Smooth muscle cell (in vitro differentiated cells): ENCODE measurements around the gene ZNF792. TPM values are rescaled to one million over a fixed set of nuclear protein-coding genes. Genes with fewer than 3 reads are reported as not detected.

Experiments used
- DNase-seq: peaks from one replicate; lab custom pipeline; 2025; ENCODE audit not compliant: unreplicated experiment; lab: John Stamatoyannopoulos, UW
- H2AFZ ChIP-seq: fragments of 200-600 bp; sonication (generic); 2 replicates; pipeline ENCODE4 v1.6.0; 2016; ENCODE audit warnings: antibody characterized with exemption, low read depth, mild to moderate bottlenecking
- H3F3A ChIP-seq: fragments of 200-600 bp; sonication (generic); 2 replicates; pipeline ENCODE4 v1.6.0; 2017; ENCODE audit warnings: antibody characterized with exemption, low read depth
- H3K27ac ChIP-seq: fragments of 200-600 bp; sonication (generic); 2 replicates; pipeline ENCODE4 v1.5.1; 2016; ENCODE audit warnings: low read depth, mild to moderate bottlenecking
- H3K27me3 ChIP-seq: fragments of 200-600 bp; sonication (generic); 2 replicates; pipeline ENCODE4 v1.6.1; 2016; ENCODE audit warnings: low read depth, mild to moderate bottlenecking
- H3K36me3 ChIP-seq: fragments of 200-600 bp; sonication (generic); 2 replicates; pipeline ENCODE4 v1.5.1; 2016; ENCODE audit warnings: low read depth
- H3K4me1 ChIP-seq: fragments of 200-600 bp; sonication (generic); 2 replicates; pipeline ENCODE4 v1.5.1; 2016; ENCODE audit warnings: low read depth
- H3K4me2 ChIP-seq: fragments of 200-600 bp; sonication (generic); 2 replicates; pipeline ENCODE4 v1.6.0; 2016; ENCODE audit warnings: mild to moderate bottlenecking
- H3K4me3 ChIP-seq: fragments of 200-600 bp; sonication (generic); 2 replicates; pipeline ENCODE4 v1.5.1; 2016; ENCODE audit warnings: mild to moderate bottlenecking
- H3K79me2 ChIP-seq: fragments of 200-600 bp; sonication (generic); 2 replicates; pipeline ENCODE4 v1.6.0; 2016; ENCODE audit warnings: low read depth, mild to moderate bottlenecking
- H3K9ac ChIP-seq: fragments of 200-600 bp; sonication (generic); 2 replicates; pipeline ENCODE4 v1.6.0; 2016; ENCODE audit warnings: low read depth
- H3K9me3 ChIP-seq: fragments of 200-600 bp; sonication (generic); replicated peaks from 2 replicates; pipeline ENCODE4 v1.5.1; 2016; ENCODE audit warnings: low read depth
- H4K20me1 ChIP-seq: fragments of 200-600 bp; sonication (generic); 2 replicates; pipeline ENCODE4 v1.6.0; 2016; ENCODE audit warnings: low read depth
- CTCF ChIP-seq: fragments of 200-600 bp; sonication (generic); IDR thresholded peaks from 2 replicates; pipeline ENCODE4 v1.5.1; 2017; ENCODE audit warnings: borderline replicate concordance, mild to moderate bottlenecking, antibody characterized with exemption; ENCODE audit not compliant: insufficient read depth, poor library complexity, severe bottlenecking
- WGBS: methylation state at CpG from one replicate; pipeline ENCODE4 v1.1.7; 2016; ENCODE audit warnings: low lambda C conversion rate; 5-methylcytosine and 5-hydroxymethylcytosine counted together
- polyA plus RNA-seq: library from polyadenylated mRNA; unstranded; fragments of >200 nt; fragmentation: Nextera tagmentation; extraction: Ambion mirVana; gene quantifications from 2 replicates; pipeline ENCODE4 v1.2.1, GENCODE V29; 2016
- total RNA-seq: library from RNA; depleted of rRNA; stranded (reverse); fragments of >200 nt; gene quantifications from 2 replicates; pipeline ENCODE4 v1.2.3, GENCODE V29; 2014

Gene ZNF792
- total and polyA plus RNA-seq, 2 experiments from 2014 or later: 2.8 to 7.1 TPM

GRCh38 chr19:34962687-34963572 is 1.1 kb downstream of the ZNF792 start:
- Histone ChIP-seq H3K4me1 (peaks cover 4% of the 10 kb centered on the region), H2AFZ (peak overlapping the region; percentile 98), H3K4me2 (peak overlapping the region; percentile 99), H3K79me2 (peaks cover 16% of the 10 kb centered on the region), H3K9me3 (peaks cover 16% of the 10 kb centered on the region), H4K20me1 (peaks cover 4% of the 10 kb centered on the region), H3K36me3 (peaks cover 16% of the 10 kb centered on the region), H3K27ac (no peak overlapping the region), H3F3A (no peaks in the 10 kb centered on the region), H3K4me3 (peak overlapping the region; percentile 96), H3K9ac (peak overlapping the region; percentile 64), H3K27me3 (no peaks in the 10 kb centered on the region)
- WGBS: 45% methylated on average over 14 of the region's 14 CpGs
- no peak for DNase-seq
- TF ChIP-seq CTCF: no peak

DNA sequence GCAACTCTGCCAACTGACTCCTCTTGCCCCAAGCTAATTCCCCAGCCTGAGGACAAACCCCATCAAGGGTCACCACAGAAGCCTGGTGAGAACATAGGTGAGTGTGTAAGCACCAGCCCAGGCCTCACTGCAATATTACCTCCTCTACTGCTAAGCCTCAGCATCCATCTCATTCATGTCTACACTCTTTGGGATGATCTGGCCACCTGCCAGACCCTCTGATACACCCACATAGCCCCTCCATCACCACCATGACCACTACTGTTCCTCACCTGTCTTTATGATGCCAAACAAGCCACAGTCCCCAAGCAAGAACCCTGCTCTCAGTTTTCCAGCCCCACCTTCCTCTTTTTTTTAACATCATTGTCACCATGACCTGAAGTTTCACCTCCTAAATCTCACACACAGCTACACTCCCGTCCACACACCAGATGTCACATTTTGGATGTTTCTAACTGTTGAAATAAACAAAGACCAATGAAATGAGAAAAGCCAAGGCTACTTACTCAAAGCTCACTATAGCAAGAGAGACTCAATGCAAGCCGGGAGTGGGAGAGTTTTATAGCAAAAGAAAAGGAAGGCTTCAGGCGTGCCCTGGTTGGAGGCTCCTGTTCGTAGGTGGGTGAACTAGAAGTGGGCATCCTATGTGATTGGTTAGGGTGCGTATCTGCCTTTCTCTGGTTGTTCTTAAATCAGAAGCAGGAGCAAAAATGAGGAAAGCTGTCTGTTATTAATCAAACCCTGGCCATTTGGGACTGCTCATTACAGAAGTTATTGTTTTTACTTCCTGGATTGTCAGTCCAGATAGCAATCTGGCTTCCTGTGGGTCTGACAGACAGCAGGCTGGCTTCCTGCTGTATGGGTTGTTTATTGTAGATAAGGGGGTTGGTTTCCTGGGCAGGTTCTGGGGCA is 2.0 kb downstream of the ZNF792 start:
- Histone ChIP-seq H3K9me3 (peaks cover 25% of the 10 kb centered on the region), H3K36me3 (peaks cover 25% of the 10 kb centered on the region), H3K9ac (no peak overlapping the region), H2AFZ (no peak overlapping the region), H4K20me1 (peaks cover 4% of the 10 kb centered on the region), H3K4me1 (peaks cover 4% of the 10 kb centered on the region), H3K27me3 (no peaks in the 10 kb centered on the region), H3K27ac (no peak overlapping the region), H3K79me2 (peaks cover 16% of the 10 kb centered on the region), H3K4me2 (peak overlapping the region; percentile 99), H3K4me3 (peak overlapping the region; percentile 96), H3F3A (no peaks in the 10 kb centered on the region)
- 90% methylated on average over 5 of the region's 5 CpGs for WGBS
- no peak for DNase-seq
- no peak for TF ChIP-seq CTCF

DNA sequence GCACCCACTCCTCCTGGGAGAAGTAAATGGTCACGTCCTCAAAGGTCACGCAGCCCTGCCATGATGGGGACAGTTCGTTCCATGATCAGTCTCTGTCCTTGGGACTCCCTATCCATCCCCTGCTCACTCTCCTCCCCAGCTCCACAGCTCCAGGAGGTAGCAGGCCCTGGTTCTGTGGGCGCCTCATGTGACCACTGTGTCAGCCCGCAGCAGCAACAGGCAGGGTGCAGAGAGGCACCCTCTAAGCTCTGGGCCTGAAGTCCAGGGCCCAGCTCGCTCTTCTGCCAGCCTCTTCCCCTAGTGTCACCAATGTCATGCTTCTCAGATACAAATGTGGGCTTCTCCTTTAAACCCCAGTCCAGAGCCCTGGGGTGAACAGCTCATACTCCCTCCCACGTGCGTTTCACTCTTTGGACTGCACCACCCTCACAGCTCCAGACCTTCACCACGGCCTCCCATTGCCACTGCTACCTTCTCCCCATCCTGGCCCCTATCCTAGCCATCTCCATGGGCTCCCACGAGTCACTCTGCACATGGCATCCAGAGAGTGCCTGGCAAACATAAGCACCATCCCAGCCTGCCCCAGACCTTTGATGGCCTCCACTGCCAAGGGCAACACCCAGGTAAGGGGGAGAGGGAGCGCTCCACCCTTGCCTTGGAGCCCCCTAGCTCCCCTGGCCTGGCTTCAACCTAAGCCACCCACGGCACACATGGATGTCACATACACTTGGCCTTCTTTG is 2.9 kb downstream of the ZNF792 start:
- Histone ChIP-seq H3K4me2 (no peak overlapping the region), H3K27me3 (no peaks in the 10 kb centered on the region), H3K36me3 (peaks cover 32% of the 10 kb centered on the region), H4K20me1 (peaks cover 4% of the 10 kb centered on the region), H3K27ac (no peak overlapping the region), H3K4me1 (peaks cover 4% of the 10 kb centered on the region), H3K9me3 (peaks cover 34% of the 10 kb centered on the region), H3K9ac (no peak overlapping the region), H3F3A (no peaks in the 10 kb centered on the region), H2AFZ (no peak overlapping the region), H3K4me3 (no peak overlapping the region), H3K79me2 (peaks cover 16% of the 10 kb centered on the region)
- TF ChIP-seq CTCF: no peak
- DNase-seq: no peak
- 98% methylated on average over 12 of the region's 12 CpGs for WGBS
